ENCODE results near the gene ST6GAL2.

Gene ST6GAL2

DNA sequence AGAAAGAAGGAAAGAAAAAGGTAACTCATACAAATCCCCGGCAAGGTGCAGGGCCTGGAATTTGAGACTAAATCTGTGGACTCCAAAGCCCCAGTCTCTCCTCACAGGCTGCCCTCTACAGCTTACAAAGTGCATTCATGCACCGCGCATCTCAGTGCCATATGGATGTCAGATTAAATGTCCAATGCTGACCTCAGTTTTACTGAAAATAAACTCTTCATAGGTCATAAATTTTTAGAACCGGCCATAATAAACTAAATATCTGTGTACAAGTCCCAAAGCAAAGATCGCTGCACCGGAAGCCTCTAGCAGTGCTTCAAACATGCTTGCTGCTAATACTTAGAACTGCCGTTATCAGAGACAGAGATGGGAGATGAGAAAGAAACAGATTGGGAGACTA lies 17.7 kb downstream of the ST6GAL2 start:
- no peaks in the 10 kb centered on the region for H3K27me3 ChIP-seq (ENCODE audit: insufficient read depth, poor library complexity, severe bottlenecking)
- DNase-seq (ENCODE audit: low read depth in 1 of 2, low spot score in 1 of 2) = no peak
- H3K4me3 ChIP-seq (replicated peaks; ENCODE audit: insufficient read depth, low read length) = no peak overlapping the region
- TF ChIP-seq, protein P1, sequence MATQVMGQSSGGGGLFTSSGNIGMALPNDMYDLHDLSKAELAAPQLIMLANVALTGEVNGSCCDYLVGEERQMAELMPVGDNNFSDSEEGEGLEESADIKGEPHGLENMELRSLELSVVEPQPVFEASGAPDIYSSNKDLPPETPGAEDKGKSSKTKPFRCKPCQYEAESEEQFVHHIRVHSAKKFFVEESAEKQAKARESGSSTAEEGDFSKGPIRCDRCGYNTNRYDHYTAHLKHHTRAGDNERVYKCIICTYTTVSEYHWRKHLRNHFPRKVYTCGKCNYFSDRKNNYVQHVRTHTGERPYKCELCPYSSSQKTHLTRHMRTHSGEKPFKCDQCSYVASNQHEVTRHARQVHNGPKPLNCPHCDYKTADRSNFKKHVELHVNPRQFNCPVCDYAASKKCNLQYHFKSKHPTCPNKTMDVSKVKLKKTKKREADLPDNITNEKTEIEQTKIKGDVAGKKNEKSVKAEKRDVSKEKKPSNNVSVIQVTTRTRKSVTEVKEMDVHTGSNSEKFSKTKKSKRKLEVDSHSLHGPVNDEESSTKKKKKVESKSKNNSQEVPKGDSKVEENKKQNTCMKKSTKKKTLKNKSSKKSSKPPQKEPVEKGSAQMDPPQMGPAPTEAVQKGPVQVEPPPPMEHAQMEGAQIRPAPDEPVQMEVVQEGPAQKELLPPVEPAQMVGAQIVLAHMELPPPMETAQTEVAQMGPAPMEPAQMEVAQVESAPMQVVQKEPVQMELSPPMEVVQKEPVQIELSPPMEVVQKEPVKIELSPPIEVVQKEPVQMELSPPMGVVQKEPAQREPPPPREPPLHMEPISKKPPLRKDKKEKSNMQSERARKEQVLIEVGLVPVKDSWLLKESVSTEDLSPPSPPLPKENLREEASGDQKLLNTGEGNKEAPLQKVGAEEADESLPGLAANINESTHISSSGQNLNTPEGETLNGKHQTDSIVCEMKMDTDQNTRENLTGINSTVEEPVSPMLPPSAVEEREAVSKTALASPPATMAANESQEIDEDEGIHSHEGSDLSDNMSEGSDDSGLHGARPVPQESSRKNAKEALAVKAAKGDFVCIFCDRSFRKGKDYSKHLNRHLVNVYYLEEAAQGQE (IDR thresholded peaks at IDR 0.05; ENCODE audit: insufficient replicate concordance, low read depth) = no peak
- TF ChIP-seq GABPA (IDR thresholded peaks at IDR 0.05; ENCODE audit: low read depth) = no peak
- TF ChIP-seq, protein P2, sequence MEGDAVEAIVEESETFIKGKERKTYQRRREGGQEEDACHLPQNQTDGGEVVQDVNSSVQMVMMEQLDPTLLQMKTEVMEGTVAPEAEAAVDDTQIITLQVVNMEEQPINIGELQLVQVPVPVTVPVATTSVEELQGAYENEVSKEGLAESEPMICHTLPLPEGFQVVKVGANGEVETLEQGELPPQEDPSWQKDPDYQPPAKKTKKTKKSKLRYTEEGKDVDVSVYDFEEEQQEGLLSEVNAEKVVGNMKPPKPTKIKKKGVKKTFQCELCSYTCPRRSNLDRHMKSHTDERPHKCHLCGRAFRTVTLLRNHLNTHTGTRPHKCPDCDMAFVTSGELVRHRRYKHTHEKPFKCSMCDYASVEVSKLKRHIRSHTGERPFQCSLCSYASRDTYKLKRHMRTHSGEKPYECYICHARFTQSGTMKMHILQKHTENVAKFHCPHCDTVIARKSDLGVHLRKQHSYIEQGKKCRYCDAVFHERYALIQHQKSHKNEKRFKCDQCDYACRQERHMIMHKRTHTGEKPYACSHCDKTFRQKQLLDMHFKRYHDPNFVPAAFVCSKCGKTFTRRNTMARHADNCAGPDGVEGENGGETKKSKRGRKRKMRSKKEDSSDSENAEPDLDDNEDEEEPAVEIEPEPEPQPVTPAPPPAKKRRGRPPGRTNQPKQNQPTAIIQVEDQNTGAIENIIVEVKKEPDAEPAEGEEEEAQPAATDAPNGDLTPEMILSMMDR (IDR thresholded peaks at IDR 0.05; ENCODE audit: insufficient read depth, low read length) = no peak
- no peak for TF ChIP-seq SPI1 (IDR thresholded peaks at IDR 0.05; ENCODE audit: borderline replicate concordance, low read depth)
- no peak for TF ChIP-seq POLR2AphosphoS5 (IDR thresholded peaks at IDR 0.05; ENCODE audit: low read depth)
- H3K27ac ChIP-seq (replicated peaks) = no peak overlapping the region

DNA sequence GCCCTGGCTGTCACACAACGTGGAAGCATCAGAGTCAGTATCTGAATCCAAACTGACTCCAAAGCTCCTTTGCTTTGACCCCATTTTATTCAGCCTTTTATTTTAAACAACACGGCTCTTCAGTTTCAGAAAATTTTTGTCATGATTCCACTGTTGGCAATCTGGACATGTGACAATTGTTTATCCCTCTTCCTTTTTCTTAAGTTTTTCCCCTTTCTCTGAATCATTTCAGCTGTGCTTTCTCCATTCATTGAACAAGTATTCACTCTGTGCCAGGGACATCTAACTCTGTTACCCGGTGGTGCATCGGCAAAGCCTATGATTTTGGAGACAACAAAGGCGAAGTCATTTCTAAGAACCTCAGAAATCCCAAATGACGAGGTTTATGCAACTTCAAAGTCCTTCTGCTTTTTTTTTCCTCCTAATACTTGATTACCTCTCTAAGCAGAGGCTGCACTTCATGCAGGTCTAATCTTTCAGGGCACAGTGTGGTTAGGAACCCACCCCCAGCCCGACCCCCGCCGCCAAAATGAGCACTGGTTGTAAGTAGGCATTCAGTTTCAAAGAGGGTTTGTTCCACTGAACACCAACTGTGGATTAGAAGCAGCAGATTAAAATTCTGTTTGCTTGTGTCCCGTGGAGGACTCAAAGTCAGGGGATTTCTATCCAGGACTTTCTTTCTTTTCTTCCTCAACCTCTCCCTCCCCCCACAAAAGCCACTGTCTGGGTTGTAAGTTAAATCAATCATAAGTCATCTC lies 18.6 kb downstream of the ST6GAL2 start:
- Histone ChIP-seq H3K4me3 (replicated peaks; ENCODE audit: insufficient read depth, low read length) (no peak overlapping the region), H3K27ac (replicated peaks) (no peak overlapping the region), H3K27me3 (ENCODE audit: insufficient read depth, poor library complexity, severe bottlenecking) (no peaks in the 10 kb centered on the region)
- TF ChIP-seq, protein P2 (IDR thresholded peaks at IDR 0.05; ENCODE audit: insufficient read depth, low read length) = no peak
- no peak for TF ChIP-seq POLR2AphosphoS5 (IDR thresholded peaks at IDR 0.05; ENCODE audit: low read depth)
- no peak for DNase-seq (ENCODE audit: low read depth in 1 of 2, low spot score in 1 of 2)

- no peak overlapping the region for H3K4me3 ChIP-seq (replicated peaks; ENCODE audit: insufficient read depth, low read length)
- DNase-seq (ENCODE audit: low read depth in 1 of 2, low spot score in 1 of 2) = no peak
- TF ChIP-seq, protein P1 (IDR thresholded peaks at IDR 0.05; ENCODE audit: insufficient replicate concordance, low read depth) = no peak
- no peak for TF ChIP-seq SPI1 (IDR thresholded peaks at IDR 0.05; ENCODE audit: borderline replicate concordance, low read depth)
- TF ChIP-seq, protein P2 (IDR thresholded peaks at IDR 0.05; ENCODE audit: insufficient read depth, low read length) = no peak
- no peak for TF ChIP-seq POLR2AphosphoS5 (IDR thresholded peaks at IDR 0.05; ENCODE audit: low read depth)
- TF ChIP-seq GABPA (IDR thresholded peaks at IDR 0.05; ENCODE audit: low read depth) = no peak
- no peak overlapping the region for H3K27ac ChIP-seq (replicated peaks)
- no peaks in the 10 kb centered on the region for H3K27me3 ChIP-seq (ENCODE audit: insufficient read depth, poor library complexity, severe bottlenecking)
Measured at GRCh38 chr2:106866641-106867040, 19.3 kb downstream of the ST6GAL2 start.

DNA sequence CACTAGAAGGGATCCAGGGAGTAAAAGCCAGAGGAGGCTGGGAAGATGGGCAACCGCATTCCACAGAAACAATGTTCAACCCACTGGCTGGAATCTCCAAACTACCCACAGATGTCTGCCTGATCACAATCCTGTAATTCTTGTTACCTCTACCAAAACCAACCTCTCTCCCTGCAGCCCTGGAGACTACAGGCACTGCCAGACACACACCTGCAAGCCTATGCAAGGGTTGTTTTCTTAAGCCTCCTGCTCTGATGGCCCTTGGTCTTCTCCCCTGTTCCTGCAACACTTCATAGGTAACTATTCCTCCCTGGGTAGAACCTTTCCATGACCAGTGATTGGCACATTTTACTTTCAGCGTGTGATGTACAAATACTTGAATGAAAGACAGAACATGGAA lies 21.9 kb downstream of the ST6GAL2 start:
- TF ChIP-seq SPI1 (IDR thresholded peaks at IDR 0.05; ENCODE audit: borderline replicate concordance, low read depth) = no peak
- no peak for TF ChIP-seq GABPA (IDR thresholded peaks at IDR 0.05; ENCODE audit: low read depth)
- no peak for TF ChIP-seq POLR2AphosphoS5 (IDR thresholded peaks at IDR 0.05; ENCODE audit: low read depth)
- TF ChIP-seq, protein P2 (IDR thresholded peaks at IDR 0.05; ENCODE audit: insufficient read depth, low read length) = no peak
- TF ChIP-seq, protein P1 (IDR thresholded peaks at IDR 0.05; ENCODE audit: insufficient replicate concordance, low read depth) = no peak
- Histone ChIP-seq H3K27me3 (ENCODE audit: insufficient read depth, poor library complexity, severe bottlenecking) (no peaks in the 10 kb centered on the region), H3K27ac (replicated peaks) (no peak overlapping the region), H3K4me3 (replicated peaks; ENCODE audit: insufficient read depth, low read length) (no peak overlapping the region)
- DNase-seq (ENCODE audit: low read depth in 1 of 2, low spot score in 1 of 2) = no peak
